OCI-LY1 (cell line): Measurements from ENCODE around the gene CASS4.

Experiments used
- EZH2 ChIP-seq: fragments of 200-600 bp; sonication (generic), shearing (Covaris generic); IDR thresholded peaks from 2 replicates; pipeline ENCODE4 v1.8.0; 2017; ENCODE audit warnings: borderline replicate concordance, mixed run types, mild to moderate bottlenecking, antibody characterized with exemption, low read length, moderate library complexity, mixed read lengths
- TF ChIP-seq, protein P1 (sequence below): fragments of 200-600 bp; sonication (generic), shearing (Covaris generic); IDR thresholded peaks from 2 replicates; pipeline ENCODE4 v1.5.1; 2017; ENCODE audit warnings: mild to moderate bottlenecking, antibody characterized with exemption, low read length, moderate library complexity, mixed read lengths

DNA sequence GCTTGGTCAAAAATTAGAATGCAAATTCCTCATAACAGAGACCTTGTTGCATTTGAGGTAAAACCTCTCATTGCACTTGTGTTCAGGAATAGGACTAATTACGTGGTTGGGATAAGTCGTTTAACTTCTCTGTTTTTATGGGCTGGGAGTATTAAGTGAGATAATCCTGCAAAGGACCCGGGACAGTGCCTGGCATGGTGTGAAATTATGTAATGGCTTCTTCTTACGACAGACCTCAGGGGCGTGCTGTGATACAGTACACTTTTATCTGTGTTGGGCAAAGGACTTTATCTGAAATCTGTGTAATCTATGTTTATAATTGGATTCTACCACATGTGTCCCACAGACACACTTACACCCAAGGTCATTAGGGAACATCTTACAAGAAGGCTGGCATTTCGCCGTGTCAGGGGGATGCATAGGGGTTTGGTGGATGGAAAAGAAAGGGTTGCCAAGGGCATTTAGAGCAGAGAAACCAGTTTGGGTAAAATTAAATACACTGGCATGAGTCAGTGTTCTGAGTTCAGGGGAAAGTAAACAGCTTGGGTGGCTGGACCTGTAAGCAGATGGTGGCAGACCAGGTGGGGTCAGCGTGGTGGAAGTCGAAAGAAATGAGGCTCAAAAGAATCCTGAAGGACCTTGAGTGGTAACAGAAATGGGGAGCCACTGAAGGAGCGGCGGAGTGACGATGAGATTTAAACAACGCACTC lies 39.2 kb downstream of the CASS4 start:
- TF ChIP-seq, protein P1, sequence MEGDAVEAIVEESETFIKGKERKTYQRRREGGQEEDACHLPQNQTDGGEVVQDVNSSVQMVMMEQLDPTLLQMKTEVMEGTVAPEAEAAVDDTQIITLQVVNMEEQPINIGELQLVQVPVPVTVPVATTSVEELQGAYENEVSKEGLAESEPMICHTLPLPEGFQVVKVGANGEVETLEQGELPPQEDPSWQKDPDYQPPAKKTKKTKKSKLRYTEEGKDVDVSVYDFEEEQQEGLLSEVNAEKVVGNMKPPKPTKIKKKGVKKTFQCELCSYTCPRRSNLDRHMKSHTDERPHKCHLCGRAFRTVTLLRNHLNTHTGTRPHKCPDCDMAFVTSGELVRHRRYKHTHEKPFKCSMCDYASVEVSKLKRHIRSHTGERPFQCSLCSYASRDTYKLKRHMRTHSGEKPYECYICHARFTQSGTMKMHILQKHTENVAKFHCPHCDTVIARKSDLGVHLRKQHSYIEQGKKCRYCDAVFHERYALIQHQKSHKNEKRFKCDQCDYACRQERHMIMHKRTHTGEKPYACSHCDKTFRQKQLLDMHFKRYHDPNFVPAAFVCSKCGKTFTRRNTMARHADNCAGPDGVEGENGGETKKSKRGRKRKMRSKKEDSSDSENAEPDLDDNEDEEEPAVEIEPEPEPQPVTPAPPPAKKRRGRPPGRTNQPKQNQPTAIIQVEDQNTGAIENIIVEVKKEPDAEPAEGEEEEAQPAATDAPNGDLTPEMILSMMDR: no peak
- TF ChIP-seq EZH2: no peak
